GM13977 (cell line): Measurements from ENCODE around the gene NFKB1.

Experiments used
- DNase-seq: peaks from one replicate; pipeline ENCODE4 v3.0.0; 2012; ENCODE audit warnings: low spot score
- in situ Hi-C: fragments of 300-500 bp; cut with MboI; formaldehyde crosslinking; loops from one replicate; pipeline ENCODE4 v1.12.0; 2022; ENCODE audit warnings: low sequenced_read_pairs, low pct_unique_long_range_greater_than_20kb, mixed read lengths, inconsistent platforms; ENCODE audit not compliant: unreplicated experiment
- TF ChIP-seq, protein P1 (sequence below): IDR thresholded peaks from 2 replicates; pipeline ENCODE4 v1.5.1; 2012; ENCODE audit warnings: mild to moderate bottlenecking, control low read depth; ENCODE audit not compliant: insufficient read depth; ENCODE audit errors: extremely low read depth, missing control alignments

Gene NFKB1

GRCh38 chr4:102503831-102504786 is 3.0 kb downstream of the NFKB1 start:
- in situ Hi-C loops: loop anchor here (10.0 kb wide), 1 partner anchor 81 kb away; no protein-coding TSS in a partner anchor
- no peak for DNase-seq
- TF ChIP-seq, protein P1, sequence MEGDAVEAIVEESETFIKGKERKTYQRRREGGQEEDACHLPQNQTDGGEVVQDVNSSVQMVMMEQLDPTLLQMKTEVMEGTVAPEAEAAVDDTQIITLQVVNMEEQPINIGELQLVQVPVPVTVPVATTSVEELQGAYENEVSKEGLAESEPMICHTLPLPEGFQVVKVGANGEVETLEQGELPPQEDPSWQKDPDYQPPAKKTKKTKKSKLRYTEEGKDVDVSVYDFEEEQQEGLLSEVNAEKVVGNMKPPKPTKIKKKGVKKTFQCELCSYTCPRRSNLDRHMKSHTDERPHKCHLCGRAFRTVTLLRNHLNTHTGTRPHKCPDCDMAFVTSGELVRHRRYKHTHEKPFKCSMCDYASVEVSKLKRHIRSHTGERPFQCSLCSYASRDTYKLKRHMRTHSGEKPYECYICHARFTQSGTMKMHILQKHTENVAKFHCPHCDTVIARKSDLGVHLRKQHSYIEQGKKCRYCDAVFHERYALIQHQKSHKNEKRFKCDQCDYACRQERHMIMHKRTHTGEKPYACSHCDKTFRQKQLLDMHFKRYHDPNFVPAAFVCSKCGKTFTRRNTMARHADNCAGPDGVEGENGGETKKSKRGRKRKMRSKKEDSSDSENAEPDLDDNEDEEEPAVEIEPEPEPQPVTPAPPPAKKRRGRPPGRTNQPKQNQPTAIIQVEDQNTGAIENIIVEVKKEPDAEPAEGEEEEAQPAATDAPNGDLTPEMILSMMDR: no peak

DNA sequence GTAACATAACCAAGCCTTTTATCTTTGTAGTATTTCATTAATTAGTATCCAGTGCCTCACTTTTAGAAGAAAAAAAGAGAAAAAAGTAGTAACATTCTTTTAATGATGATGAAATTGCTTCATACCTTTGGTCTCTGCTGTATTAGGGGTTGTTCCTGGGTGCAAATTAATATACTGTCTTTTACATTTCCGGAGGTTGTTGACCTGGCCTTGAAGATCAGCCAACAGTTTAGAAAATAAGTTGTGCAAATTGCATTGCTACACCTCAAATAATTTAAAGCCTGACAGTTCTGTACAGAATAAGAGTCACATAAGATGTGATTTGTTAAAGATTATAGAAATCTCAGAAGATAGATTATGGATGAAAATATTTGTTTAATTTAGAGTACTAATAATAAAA is 3.8 kb downstream of the NFKB1 start:
- in situ Hi-C loops: loop anchor here (10.0 kb wide), 1 partner anchor 80 kb away; no protein-coding TSS in a partner anchor

GRCh38 chr4:102505708-102506107 is 4.5 kb downstream of the NFKB1 start:
- in situ Hi-C loops: loop anchor here (10.0 kb wide), 1 partner anchor 79 kb away; no protein-coding TSS in a partner anchor
- no peak for DNase-seq
- TF ChIP-seq, protein P1: no peak

More for the DNA sequence above, 3.8 kb downstream of the NFKB1 start:
- TF ChIP-seq, protein P1: no peak
- DNase-seq: no peak

DNA sequence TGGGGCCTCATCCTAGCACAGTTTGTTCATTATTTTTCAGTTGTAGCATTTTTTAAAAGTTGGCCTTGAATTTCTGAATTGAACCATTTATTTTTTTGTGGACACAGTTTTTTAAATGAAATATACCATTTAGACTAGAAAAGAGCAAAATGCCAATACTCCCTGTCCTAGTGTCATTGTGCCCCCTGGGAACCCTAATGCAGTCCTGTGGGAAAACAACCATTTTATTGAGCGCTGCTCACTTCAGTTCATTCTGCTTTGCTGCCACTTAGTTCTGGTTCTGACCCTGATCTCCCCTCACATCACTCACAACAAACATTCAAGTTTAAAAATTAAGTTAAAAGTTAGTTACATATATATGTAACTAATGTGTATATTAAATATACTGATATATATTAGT is 5.4 kb downstream of the NFKB1 start:
- in situ Hi-C loops: loop anchor here (10.0 kb wide), 1 partner anchor 78 kb away; no protein-coding TSS in a partner anchor
- no peak for DNase-seq
- TF ChIP-seq, protein P1: no peak

GRCh38 chr4:102511830-102512605 is 10.9 kb downstream of the NFKB1 start:
- TF ChIP-seq, protein P1: no peak
- no peak for DNase-seq
- in situ Hi-C loops: no loop called here

DNA sequence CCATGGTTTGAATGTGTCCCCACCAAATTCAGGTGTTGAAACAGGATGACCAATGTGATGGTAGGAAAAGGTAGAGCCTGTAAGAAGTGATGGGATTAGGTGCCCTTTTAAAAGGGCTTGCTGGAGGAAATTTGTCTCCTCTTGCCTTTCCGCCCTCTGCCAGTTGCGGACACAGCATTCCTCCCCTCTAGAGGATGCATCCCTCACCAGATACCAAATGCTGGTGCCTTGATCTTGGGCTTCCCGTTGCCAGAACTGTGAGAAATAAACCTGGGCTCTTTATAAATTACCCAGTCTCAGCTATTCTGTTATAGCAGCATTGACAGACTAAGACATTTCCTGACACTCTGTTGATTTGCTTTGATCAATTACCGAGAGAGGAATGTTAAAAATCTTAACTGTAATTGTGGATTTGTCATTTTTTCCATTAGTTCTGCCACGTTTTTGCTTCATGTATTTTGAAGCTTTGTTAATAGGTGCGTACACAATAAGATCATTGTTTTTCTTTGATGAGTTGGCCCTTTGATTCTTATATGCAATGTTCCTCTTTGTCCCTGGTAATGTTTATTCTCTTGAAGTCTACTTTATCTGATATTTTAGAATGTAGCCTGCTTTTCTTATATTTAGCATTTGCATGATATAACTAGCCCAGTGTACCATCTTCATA is 13.3 kb downstream of the NFKB1 start:
- in situ Hi-C loops: no loop called here
- DNase-seq: no peak
- TF ChIP-seq, protein P1: no peak
